ENCODE results near the gene DGKZ. TPM values are rescaled to one million over a fixed set of nuclear protein-coding genes. Genes with fewer than 3 reads are reported as not detected.

DGKZ gene
- total RNA-seq, 1 donor from 2014 or later, result 53.6 TPM

- no peaks in the 10 kb centered on the region for H3K9me3 Mint-ChIP-seq
- ChIA-PET POLR2A (no interaction called here), CTCF (no interaction called here)
- intact Hi-C loops (cut with micrococcal nuclease), result loop anchor here (5.0 kb wide), 1 partner anchor 36 kb away; the partner anchor contains the start of gene DGKZ
- no peak for TF ChIP-seq CTCF (IDR thresholded peaks at IDR 0.05)
- H3K4me3 Mint-ChIP-seq, result no peak overlapping the region
- ATAC-seq (ENCODE audit: low read depth) (no peak), DNase-seq (no peak)
- peaks cover 8% of the 10 kb centered on the region for H3K4me1 Mint-ChIP-seq
- no peaks in the 10 kb centered on the region for H3K36me3 Mint-ChIP-seq (ENCODE audit: low read depth)
- no peak overlapping the region for H3K27ac Mint-ChIP-seq
- H3K27me3 Mint-ChIP-seq, result peaks cover 47% of the 10 kb centered on the region
These were observed 36.1 kb downstream of the DGKZ start for GRCh38 chr11:46383404-46383758.

- H3K4me3 Mint-ChIP-seq, result no peak overlapping the region
- ChIA-PET POLR2A (no interaction called here), CTCF (no interaction called here)
- no peak for ATAC-seq (ENCODE audit: low read depth)
- DNase-seq, result no peak
- H3K27me3 Mint-ChIP-seq, result peaks cover 53% of the 10 kb centered on the region
- TF ChIP-seq CTCF (IDR thresholded peaks at IDR 0.05), result no peak
- peaks cover 8% of the 10 kb centered on the region for H3K4me1 Mint-ChIP-seq
- H3K9me3 Mint-ChIP-seq, result no peaks in the 10 kb centered on the region
- H3K27ac Mint-ChIP-seq, result no peak overlapping the region
- no peaks in the 10 kb centered on the region for H3K36me3 Mint-ChIP-seq (ENCODE audit: low read depth)
- intact Hi-C loops (cut with micrococcal nuclease), result loop anchor here (5.0 kb wide), 1 partner anchor 37 kb away; the partner anchor contains the start of gene DGKZ
These were observed 36.9 kb downstream of the DGKZ start for GRCh38 chr11:46383974-46384701.

DNA sequence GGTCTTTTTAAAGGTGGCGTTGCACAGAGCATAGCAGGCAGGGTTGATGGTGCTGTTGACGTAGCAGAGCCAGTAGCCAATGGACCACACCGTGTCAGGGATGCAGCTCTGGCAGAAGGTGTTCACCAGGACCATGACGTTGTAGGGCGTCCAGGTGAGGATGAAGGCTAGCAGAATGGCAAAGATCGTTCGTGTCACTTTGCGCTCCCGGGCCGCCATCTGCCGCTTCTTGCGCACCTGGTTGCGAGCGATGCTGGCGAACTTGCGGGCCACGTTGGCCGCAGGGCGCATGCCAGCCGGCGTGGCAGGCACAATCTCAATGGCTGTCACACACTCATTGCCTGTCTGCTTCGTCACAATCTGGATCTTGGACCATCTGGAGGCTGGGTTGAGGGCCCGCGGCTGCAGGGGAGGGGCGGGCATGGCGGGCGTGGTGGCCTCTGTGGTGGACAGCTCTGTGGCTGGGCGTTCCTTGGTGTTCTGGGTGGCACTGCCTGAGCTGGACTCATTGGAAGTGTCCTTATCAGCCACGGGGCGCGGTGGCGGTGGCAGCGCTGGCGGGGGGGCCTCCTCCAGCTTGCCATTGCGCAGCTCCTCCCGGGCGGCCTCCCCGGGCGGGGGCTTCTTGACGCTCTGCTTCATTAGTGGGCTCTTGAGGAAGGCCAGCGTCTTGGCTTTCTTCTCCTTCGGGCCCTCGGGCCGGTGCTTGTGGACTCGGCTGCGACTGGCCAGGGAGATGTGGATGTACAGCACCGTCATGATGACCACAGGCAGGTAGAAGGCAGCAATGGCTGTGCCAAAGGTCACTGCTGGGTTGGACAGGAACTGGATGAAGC is 38.1 kb downstream of the DGKZ start:
- ChIA-PET POLR2A (no interaction called here), CTCF (no interaction called here)
- peaks cover 60% of the 10 kb centered on the region for H3K27me3 Mint-ChIP-seq
- no peaks in the 10 kb centered on the region for H3K36me3 Mint-ChIP-seq (ENCODE audit: low read depth)
- H3K4me1 Mint-ChIP-seq, result peaks cover 14% of the 10 kb centered on the region
- DNase-seq (no peak), ATAC-seq (ENCODE audit: low read depth) (no peak)
- intact Hi-C loops (cut with micrococcal nuclease), result loop anchor here (5.0 kb wide), 1 partner anchor 777 kb away; no protein-coding TSS in a partner anchor
- no peak overlapping the region for H3K4me3 Mint-ChIP-seq
- H3K9me3 Mint-ChIP-seq, result no peaks in the 10 kb centered on the region
- H3K27ac Mint-ChIP-seq, result no peak overlapping the region
- TF ChIP-seq CTCF (IDR thresholded peaks at IDR 0.05), result no peak

DNA sequence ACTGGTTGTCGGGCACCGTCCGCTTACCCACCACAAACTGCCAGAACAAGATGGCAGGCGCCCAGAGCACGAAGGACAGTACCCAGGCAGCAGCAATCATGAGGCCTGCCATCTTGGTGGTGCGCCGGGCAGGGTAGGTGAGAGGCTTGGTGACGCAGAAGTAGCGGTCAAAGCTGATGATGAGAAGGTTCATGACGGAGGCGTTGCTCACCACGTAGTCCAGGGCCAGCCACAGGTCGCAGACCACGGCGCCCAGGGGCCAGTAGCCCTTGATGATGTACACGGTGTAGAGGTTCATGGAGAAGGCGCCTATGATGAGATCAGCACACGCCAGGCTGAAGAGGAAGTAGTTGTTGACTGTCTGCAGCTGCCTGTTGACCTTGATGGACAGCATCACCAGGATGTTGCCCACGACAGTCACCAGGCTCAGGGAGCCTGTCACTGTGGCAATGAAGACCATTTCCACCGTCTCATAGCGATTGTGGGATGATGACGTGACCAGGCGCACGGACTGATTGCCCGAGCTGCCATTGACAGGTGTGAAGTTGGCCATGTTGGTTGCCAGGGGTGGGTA is 38.8 kb downstream of the DGKZ start:
- DNase-seq, result no peak
- no peaks in the 10 kb centered on the region for H3K9me3 Mint-ChIP-seq
- no peak for TF ChIP-seq CTCF (IDR thresholded peaks at IDR 0.05)
- H3K27me3 Mint-ChIP-seq, result peaks cover 60% of the 10 kb centered on the region
- no peak for ATAC-seq (ENCODE audit: low read depth)
- no peak overlapping the region for H3K4me3 Mint-ChIP-seq
- ChIA-PET POLR2A (no interaction called here), CTCF (interaction anchor here (1.0 kb wide), 1 partner anchor 143 kb away, joined by 3 read pairs; no protein-coding TSS in a partner anchor)
- intact Hi-C loops (cut with micrococcal nuclease), result loop anchor here (5.0 kb wide), 1 partner anchor 776 kb away; no protein-coding TSS in a partner anchor
- no peak overlapping the region for H3K27ac Mint-ChIP-seq
- H3K4me1 Mint-ChIP-seq, result peaks cover 17% of the 10 kb centered on the region
- H3K36me3 Mint-ChIP-seq (ENCODE audit: low read depth), result no peaks in the 10 kb centered on the region

DNA sequence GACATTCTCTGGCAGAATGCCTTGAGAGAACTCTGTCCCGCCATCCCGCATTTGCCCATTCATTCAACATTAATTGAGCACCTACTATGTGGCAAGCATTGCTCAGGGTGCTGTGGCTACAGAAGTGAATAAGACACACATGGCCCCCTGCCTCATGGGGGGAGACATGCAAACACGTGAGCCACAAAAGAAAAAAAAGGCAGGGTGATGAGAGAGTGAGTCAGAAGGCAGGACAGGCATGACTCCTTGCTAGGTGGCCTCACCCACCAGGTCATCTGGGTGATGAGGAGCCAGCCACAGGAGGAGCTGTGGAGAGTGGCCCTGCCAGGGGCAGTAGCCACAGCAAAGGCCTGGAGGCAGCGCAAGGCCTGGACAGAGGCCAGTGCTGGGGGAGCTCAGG is 39.4 kb downstream of the DGKZ start:
- no peak for TF ChIP-seq CTCF (IDR thresholded peaks at IDR 0.05)
- intact Hi-C loops (cut with micrococcal nuclease), result loop anchor here (5.0 kb wide), 1 partner anchor 776 kb away; no protein-coding TSS in a partner anchor
- peaks cover 60% of the 10 kb centered on the region for H3K27me3 Mint-ChIP-seq
- H3K36me3 Mint-ChIP-seq (ENCODE audit: low read depth), result no peaks in the 10 kb centered on the region
- DNase-seq, result no peak
- no peak overlapping the region for H3K27ac Mint-ChIP-seq
- POLR2A ChIA-PET, result no interaction called here
- no peak for ATAC-seq (ENCODE audit: low read depth)
- peaks cover 17% of the 10 kb centered on the region for H3K4me1 Mint-ChIP-seq
- no peak overlapping the region for H3K4me3 Mint-ChIP-seq
- H3K9me3 Mint-ChIP-seq, result no peaks in the 10 kb centered on the region
- CTCF ChIA-PET, result interaction anchor here (1.0 kb wide), 1 partner anchor 143 kb away, joined by 3 read pairs; no protein-coding TSS in a partner anchor

All from activated B cell treated with CpG ODN at 0.5 μM for 24 hours (primary cell).